K562 (cell line): ENCODE measurements around the gene LITAF. TPM values are rescaled to one million over a fixed set of nuclear protein-coding genes. Genes with fewer than 3 reads are reported as not detected.
A peak's percentile ranks its signal among the peaks of the same experiment; 100 is the strongest.

Experiments
- ARNT ChIP-seq, 2 experiments: fragments of 450-650 bp; IDR thresholded peaks; 2 replicates each; pipeline ENCODE4 v1.6.1; 2016; ENCODE audit warnings: mild to moderate bottlenecking in 1 of 2
- CCAR2 ChIP-seq: fragments of 200-400 bp; formaldehyde crosslinking; IDR thresholded peaks from 2 replicates; pipeline ENCODE4 v1.6.1; 2017; ENCODE audit warnings: mild to moderate bottlenecking, low read depth, low read length
- CGGBP1 ChIP-seq: fragments of 250-450 bp; sonication (Bioruptor Pico); IDR thresholded peaks from 2 replicates; pipeline ENCODE4 v1.9.0; 2021; ENCODE audit warnings: mild to moderate bottlenecking
- CREBBP ChIP-seq: IDR thresholded peaks from one replicate; pipeline ENCODE4 v1.6.1; 2012; ENCODE audit warnings: low read depth, mild to moderate bottlenecking, control low read depth, inconsistent platforms, low read length
- CTCF ChIP-seq, 3 experiments: IDR thresholded peaks in 2 of 3; conservative IDR thresholded peaks in 1 of 3; 2 replicates each; pipeline ENCODE4 v1.5.1; 2011 to 2012; ENCODE audit warnings: low read length in 3 of 3, mild to moderate bottlenecking in 3 of 3, control low read depth in 2 of 3, improper control_type of control experiment in 1 of 3, inconsistent platforms in 1 of 3, low read depth in 1 of 3, mixed read lengths in 1 of 3, moderate library complexity in 1 of 3; ENCODE audit not compliant: insufficient read depth in 2 of 3
- ELF4 ChIP-seq: fragments of 450-650 bp; formaldehyde crosslinking; IDR thresholded peaks from 2 replicates; pipeline ENCODE4 v1.4.0; 2022; ENCODE audit warnings: missing genetic modification characterization
- ESRRA ChIP-seq: fragments of 450-650 bp; IDR thresholded peaks from 2 replicates; pipeline ENCODE4 v1.6.1; 2014; ENCODE audit warnings: low read depth, mild to moderate bottlenecking, moderate library complexity, borderline replicate concordance
- HDAC3 ChIP-seq: fragments of 450-650 bp; IDR thresholded peaks from 2 replicates; pipeline ENCODE4 v1.6.1; 2018; ENCODE audit warnings: borderline replicate concordance, mild to moderate bottlenecking, moderate library complexity; ENCODE audit not compliant: partially characterized antibody
- KAT8 ChIP-seq: fragments of 450-650 bp; IDR thresholded peaks from 2 replicates; pipeline ENCODE4 v1.6.1; 2016; ENCODE audit warnings: low read depth, mild to moderate bottlenecking
- MAFK ChIP-seq: IDR thresholded peaks from 2 replicates; pipeline ENCODE4 v1.6.1; 2011; ENCODE audit warnings: low read length, improper control_type of control experiment
- MTA2 ChIP-seq: fragments of 450-650 bp; IDR thresholded peaks from 2 replicates; pipeline ENCODE4 v1.6.1; 2016; ENCODE audit warnings: low read depth
- SAFB ChIP-seq: fragments of 200-400 bp; formaldehyde crosslinking; IDR thresholded peaks from 2 replicates; pipeline ENCODE4 v1.6.1; 2017; ENCODE audit warnings: low read depth, low read length, borderline replicate concordance
- TCF3 ChIP-seq: sonication (generic); formaldehyde crosslinking; IDR thresholded peaks from 2 replicates; pipeline ENCODE4 v1.4.0; 2020; ENCODE audit warnings: mild to moderate bottlenecking, missing genetic modification reagents
- TSHZ1 ChIP-seq: fragments of 250-450 bp; sonication (Bioruptor Pico); IDR thresholded peaks from 2 replicates; pipeline ENCODE4 v1.4.0; 2020; ENCODE audit warnings: mild to moderate bottlenecking, moderate library complexity
- ZKSCAN3 ChIP-seq: fragments of 250-450 bp; sonication (Bioruptor Pico); IDR thresholded peaks from 2 replicates; pipeline ENCODE4 v1.4.0; 2020
- ZNF212 ChIP-seq: fragments of 450-650 bp; formaldehyde crosslinking; IDR thresholded peaks from 2 replicates; pipeline ENCODE4 v1.4.0; 2020; ENCODE audit warnings: mild to moderate bottlenecking
- ZNF282 ChIP-seq: sonication (generic); formaldehyde crosslinking; IDR thresholded peaks from 2 replicates; pipeline ENCODE4 v1.8.1; 2023; ENCODE audit warnings: missing genetic modification reagents
- ZNF584 ChIP-seq: fragments of 200-800 bp; sonication (Bioruptor generic); IDR thresholded peaks from 2 replicates; pipeline ENCODE4 v1.6.1; 2016; ENCODE audit warnings: low read depth, mild to moderate bottlenecking, missing genetic modification characterization, missing compliant biosample characterization
- ZNF668 ChIP-seq: fragments of 250-450 bp; sonication (Bioruptor Pico); IDR thresholded peaks from 2 replicates; pipeline ENCODE4 v1.8.0; 2022; ENCODE audit warnings: mild to moderate bottlenecking, inconsistent platforms
- ZNF780A ChIP-seq: fragments of 250-450 bp; sonication (Bioruptor Pico); IDR thresholded peaks from 2 replicates; pipeline ENCODE4 v1.5.0; 2021; ENCODE audit warnings: mild to moderate bottlenecking
- polyA plus RNA-seq, 8 experiments: library from polyadenylated mRNA; depleted of rRNA in 4 of 8; stranded (reverse) in 5 of 8; unstranded in 3 of 8; fragments of >200 nt; fragmentation: Nextera tagmentation in 2 of 8; fragmentation: Illumina TruSeq in 1 of 8; extraction: Ambion mirVana in 2 of 8; extraction: Trizol in 1 of 8; gene quantifications; 2 replicates each; pipeline versions ENCODE4 v1.2.1 to v1.2.3, GENCODE V29; 2011 to 2014; ENCODE audit warnings: inconsistent platforms in 1 of 8, missing spikeins in 1 of 8
- total RNA-seq, 7 experiments: library from RNA; depleted of rRNA in 6 of 7; stranded (reverse); fragments of >200 nt in 6 of 7; fragmentation: Illumina TruSeq in 2 of 7; extraction: Trizol in 2 of 7; gene quantifications; 2 replicates each; pipeline versions ENCODE4 v1.2.1 to v1.2.3, GENCODE V29; 2011 to 2021; ENCODE audit warnings: low replicate concordance in 1 of 7
- TF ChIP-seq, protein P1 (sequence below): sonication (generic); formaldehyde crosslinking; IDR thresholded peaks from 2 replicates; pipeline ENCODE4 v1.9.0; 2022; ENCODE audit warnings: mild to moderate bottlenecking, missing genetic modification reagents

LITAF gene
- total and polyA plus RNA-seq, 9 of the 15 experiments (the other 6 are each of a cell fraction or from before 2014, with no cell fraction given) = 4.1 to 17.8 (median 11.9) TPM

DNA sequence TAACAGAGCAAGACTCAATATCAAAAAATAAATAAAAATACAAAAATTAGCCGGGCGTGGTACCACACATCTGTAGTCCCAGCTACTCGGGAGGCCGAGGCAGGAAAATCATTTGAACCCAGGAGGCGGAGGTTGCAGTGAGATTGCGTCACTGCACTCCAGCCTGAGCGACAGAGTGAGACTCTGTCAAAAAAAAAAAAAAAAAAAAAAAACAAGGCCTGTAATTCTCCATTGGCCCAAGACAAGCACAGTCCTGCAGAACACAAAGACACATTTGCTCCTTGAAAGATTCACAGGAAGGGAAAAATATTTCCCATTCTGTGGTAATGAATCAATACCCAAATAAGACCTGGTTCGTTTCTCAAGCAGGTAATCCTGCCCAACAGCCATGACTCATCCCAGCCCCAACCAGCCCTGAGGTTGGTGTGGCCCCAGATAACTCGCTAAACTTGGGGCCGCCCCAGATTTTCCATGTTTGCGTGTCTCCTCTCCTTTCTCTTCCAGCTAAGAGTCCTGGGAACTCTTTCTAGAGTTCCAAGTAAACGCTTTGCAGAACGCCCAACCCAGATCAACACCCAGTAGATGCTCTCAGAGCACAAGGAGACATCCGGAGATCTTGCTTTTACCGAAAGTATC lies 41.2 kb upstream of the LITAF start (continued):
- no peak for TF ChIP-seq TSHZ1 (CRISPR knock-in tag)
- TF ChIP-seq ELF4 (CRISPR knock-in tag) = no peak
- TF ChIP-seq HDAC3 = peak; percentile 19
- no peak for TF ChIP-seq ZNF282
- 0 out of 4 replicates have a peak, but pooled peaks of 1 of the 2 experiments have one; percentile 32 for TF ChIP-seq ARNT (IDR thresholded peaks at IDR 0.05)
- no peak for TF ChIP-seq KAT8
- peak; percentile 71 for TF ChIP-seq TCF3 (CRISPR knock-in tag)
- no peak for TF ChIP-seq MAFK
- TF ChIP-seq ESRRA = 0 out of 2 replicates have a peak, but pooled peaks have one; percentile 35
- TF ChIP-seq, protein P1, sequence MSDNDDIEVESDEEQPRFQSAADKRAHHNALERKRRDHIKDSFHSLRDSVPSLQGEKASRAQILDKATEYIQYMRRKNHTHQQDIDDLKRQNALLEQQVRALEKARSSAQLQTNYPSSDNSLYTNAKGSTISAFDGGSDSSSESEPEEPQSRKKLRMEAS (CRISPR knock-in tag) = no peak
- no peak for TF ChIP-seq CTCF (IDR thresholded peaks at IDR 0.05 in 2 of 3, conservative IDR thresholded peaks at IDR 0.05 in 1 of 3; ENCODE audit: insufficient read depth in 2 of 3, low read depth in 1 of 3, low read length in 3 of 3)
- no peak for TF ChIP-seq ZNF780A (CRISPR knock-in tag)
- no peak for TF ChIP-seq CREBBP
- TF ChIP-seq ZNF584 (CRISPR knock-in tag) = no peak
- TF ChIP-seq CCAR2 = no peak
- no peak for TF ChIP-seq ZNF212 (CRISPR knock-in tag)
- TF ChIP-seq ZNF668 (CRISPR knock-in tag) = no peak
- TF ChIP-seq MTA2 = peak; percentile 16; the same call in 1 of the 2 replicates
- TF ChIP-seq ZKSCAN3 (CRISPR knock-in tag) = no peak
- no peak for TF ChIP-seq SAFB
- TF ChIP-seq CGGBP1 (CRISPR knock-in tag) = no peak
